RWPE2 (cell line): ENCODE results near the gene PCDHGB7.
"Not testable (repeated sequence)": the region's sequence is repeated elsewhere in the genome, so short reads cannot be mapped to it uniquely, and the experiment has no call there.

Experiments used
- ATAC-seq: fragments of 200-7000 bp; cut with Tn5 transposase; 3 replicates; pipeline ENCODE4 v1.9.1; 2021; ENCODE audit warnings: low read depth
- DNase-seq: peaks from one replicate; pipeline ENCODE4 v3.0.0-alpha.2; 2020; ENCODE audit warnings: low spot score
- H3K27ac ChIP-seq: fragments of 450-650 bp; 2 replicates; pipeline ENCODE4 v1.5.1; 2017; ENCODE audit warnings: mild to moderate bottlenecking; ENCODE audit not compliant: poor library complexity, severe bottlenecking
- H3K27me3 ChIP-seq: fragments of 250-450 bp; sonication (Bioruptor Pico); 2 replicates; pipeline ENCODE4 v1.5.1; 2021; ENCODE audit warnings: mild to moderate bottlenecking, moderate library complexity; ENCODE audit not compliant: insufficient read depth, poor library complexity, severe bottlenecking
- H3K36me3 ChIP-seq: fragments of 250-450 bp; sonication (Bioruptor Pico); 2 replicates; pipeline ENCODE4 v1.5.1; 2020; ENCODE audit warnings: low read depth, mild to moderate bottlenecking, moderate library complexity
- H3K4me1 ChIP-seq: fragments of 250-450 bp; sonication (Bioruptor Pico); 2 replicates; pipeline ENCODE4 v1.5.1; 2021; ENCODE audit warnings: mild to moderate bottlenecking, moderate library complexity; ENCODE audit not compliant: insufficient read depth, poor library complexity, severe bottlenecking
- H3K4me3 ChIP-seq: fragments of 250-450 bp; sonication (Bioruptor Pico); 2 replicates; pipeline ENCODE4 v1.5.1; 2021; ENCODE audit warnings: mild to moderate bottlenecking, moderate library complexity; ENCODE audit not compliant: severe bottlenecking
- H3K9me3 ChIP-seq: fragments of 250-450 bp; sonication (Bioruptor Pico); 2 replicates; pipeline ENCODE4 v1.5.1; 2021; ENCODE audit warnings: mild to moderate bottlenecking, moderate library complexity; ENCODE audit not compliant: severe bottlenecking
- CTCF ChIP-seq: fragments of 450-650 bp; IDR thresholded peaks from one replicate; pipeline ENCODE4 v1.5.1; 2017; ENCODE audit warnings: mild to moderate bottlenecking, moderate library complexity; ENCODE audit not compliant: poor library complexity, severe bottlenecking

Gene PCDHGB7

DNA sequence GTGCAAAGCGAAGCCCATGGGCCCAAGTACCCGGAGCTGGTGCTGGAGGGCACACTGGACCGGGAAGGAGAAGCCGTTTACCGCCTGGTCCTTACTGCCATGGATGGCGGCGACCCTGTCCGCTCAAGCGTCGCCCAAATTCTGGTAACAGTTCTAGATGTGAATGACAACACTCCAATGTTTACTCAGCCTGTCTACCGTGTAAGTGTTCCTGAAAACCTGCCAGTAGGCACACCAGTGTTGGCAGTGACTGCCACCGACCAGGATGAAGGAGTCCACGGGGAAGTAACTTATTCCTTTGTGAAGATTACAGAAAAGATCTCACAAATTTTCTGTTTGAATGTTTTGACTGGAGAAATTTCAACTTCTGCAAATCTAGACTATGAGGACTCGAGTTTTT is 42.9 kb upstream of the PCDHGB7 start:
- H3K27ac ChIP-seq: no peak overlapping the region
- DNase-seq: no peak
- no peaks in the 10 kb centered on the region for H3K4me1 ChIP-seq
- H3K9me3 ChIP-seq: no peaks in the 10 kb centered on the region
- TF ChIP-seq CTCF: no peak
- peaks cover 46% of the 10 kb centered on the region for H3K27me3 ChIP-seq
- no peak for ATAC-seq
- no peak overlapping the region for H3K4me3 ChIP-seq
- H3K36me3 ChIP-seq: no peaks in the 10 kb centered on the region

GRCh38 chr5:141375444-141376155 is 41.9 kb upstream of the PCDHGB7 start:
- not testable (repeated sequence) for H3K27ac ChIP-seq, H3K4me3 ChIP-seq, ATAC-seq, H3K4me1 ChIP-seq, H3K9me3 ChIP-seq, DNase-seq, H3K36me3 ChIP-seq
- H3K27me3 ChIP-seq: peaks cover 40% of the 10 kb centered on the region

- no peak for DNase-seq
- Histone ChIP-seq H3K27ac (no peak within 1 kb of the TSS), H3K4me3 (peak within 1 kb of the TSS; percentile 34), H3K4me1 (no peaks in the 10 kb centered on the region), H3K36me3 (no peaks in the 10 kb centered on the region), H3K9me3 (peaks cover 16% of the 10 kb centered on the region), H3K27me3 (peaks cover 36% of the 10 kb centered on the region)
- TF ChIP-seq CTCF: peak; percentile 74
- peak; percentile 60; the same call in 2 of the 3 replicates for ATAC-seq
These were observed 34.8 kb upstream of the PCDHGB7 start, which contains the start of gene PCDHGA7 for GRCh38 chr5:141382469-141383294. TSS of gene PCDHGA7 (plus strand) at chr5:141382742. CDS start at chr5:141382900, 158 bp downstream.

GRCh38 chr5:141383345-141383744 is 34.1 kb upstream of the PCDHGB7 start:
- Histone ChIP-seq H3K4me3 (no peak overlapping the region), H3K36me3 (no peaks in the 10 kb centered on the region), H3K4me1 (no peaks in the 10 kb centered on the region), H3K27ac (no peak overlapping the region), H3K9me3 (peaks cover 18% of the 10 kb centered on the region), H3K27me3 (peaks cover 36% of the 10 kb centered on the region)
- no peak for DNase-seq
- no peak for ATAC-seq
- no peak for TF ChIP-seq CTCF

- Histone ChIP-seq H3K27ac (no peak overlapping the region), H3K4me1 (no peaks in the 10 kb centered on the region), H3K36me3 (no peaks in the 10 kb centered on the region), H3K4me3 (no peak overlapping the region), H3K9me3 (peaks cover 32% of the 10 kb centered on the region), H3K27me3 (peaks cover 27% of the 10 kb centered on the region)
- ATAC-seq: no peak
- no peak for TF ChIP-seq CTCF
- no peak for DNase-seq
These were observed 32.8 kb upstream of the PCDHGB7 start for GRCh38 chr5:141384471-141385267.
